Peyer's patch (tissue), 4 donors: ENCODE measurements around the gene C1orf35. TPM values are rescaled to one million over a fixed set of nuclear protein-coding genes. Genes with fewer than 3 reads are reported as not detected.

Experiments used
- DNase-seq, 3 donors: peaks; one replicate each; pipeline ENCODE4 v3.0.0-alpha.2; 2017 to 2019
- H3K27ac ChIP-seq, 4 donors: fragments of 200-600 bp; sonication (generic); one replicate each; pipeline ENCODE4 v1.5.1; 2016 to 2019
- H3K27me3 ChIP-seq, 2 donors: fragments of 200-600 bp; sonication (generic); one replicate each; pipeline ENCODE4 v1.5.1; 2019
- H3K36me3 ChIP-seq, 3 donors: fragments of 200-600 bp; sonication (generic); one replicate each; pipeline ENCODE4 v1.5.1; 2016 to 2019
- H3K4me1 ChIP-seq, 4 donors: fragments of 200-600 bp; sonication (generic); one replicate each; pipeline ENCODE4 v1.5.1; 2016 to 2019
- H3K4me3 ChIP-seq, 4 donors: fragments of 200-600 bp; sonication (generic); 1 replicate in 3 of 4; 2 replicates in 1 of 4; pipeline ENCODE4 v1.5.1; 2016 to 2019; ENCODE audit warnings: mild to moderate bottlenecking in 1 of 4
- H3K9me3 ChIP-seq, 4 donors: fragments of 200-600 bp; sonication (generic); one replicate each; pipeline ENCODE4 v1.5.1; 2016 to 2019; ENCODE audit warnings: mild to moderate bottlenecking in 1 of 4
- POLR2A ChIP-seq, 2 donors: fragments of 450-650 bp; IDR thresholded peaks; one replicate each; pipeline ENCODE4 v1.5.1; 2017; ENCODE audit warnings: antibody characterized with exemption in 2 of 2, mild to moderate bottlenecking in 2 of 2, moderate library complexity in 2 of 2
- total RNA-seq, 4 donors: library from RNA; depleted of rRNA; stranded (reverse); fragments of >200 nt; gene quantifications; one replicate each; pipeline ENCODE4 v1.1.0, GENCODE V29; 2016
- TF ChIP-seq, protein P1 (sequence below), 6 experiments: fragments of 450-650 bp in 4 of 6; fragments of 200-600 bp in 2 of 6; sonication (generic) in 1 of 6; IDR thresholded peaks; one replicate each; pipeline ENCODE4 v1.5.1; 2017 to 2019; ENCODE audit warnings: antibody characterized with exemption in 6 of 6, mild to moderate bottlenecking in 3 of 6, moderate library complexity in 1 of 6

The C1orf35 gene
- total RNA-seq, 4 donors from 2014 or later = 6.0 to 19.8 (median 16.2) TPM

- Histone ChIP-seq H3K4me1 (peaks cover 0 to 24% (median 11%) of the 10 kb centered on the region in 4 donors), H3K27ac (no peak overlapping the region), H3K4me3 (no peak overlapping the region), H3K27me3 (no peaks in the 10 kb centered on the region), H3K36me3 (peaks cover 0 to 21% (median 0%) of the 10 kb centered on the region in 3 donors), H3K9me3 (no peaks in the 10 kb centered on the region)
- peak in 1 of 3 donors; percentile 6 for DNase-seq
- no peak for TF ChIP-seq POLR2A (IDR thresholded peaks at IDR 0.05)
- TF ChIP-seq, protein P1, sequence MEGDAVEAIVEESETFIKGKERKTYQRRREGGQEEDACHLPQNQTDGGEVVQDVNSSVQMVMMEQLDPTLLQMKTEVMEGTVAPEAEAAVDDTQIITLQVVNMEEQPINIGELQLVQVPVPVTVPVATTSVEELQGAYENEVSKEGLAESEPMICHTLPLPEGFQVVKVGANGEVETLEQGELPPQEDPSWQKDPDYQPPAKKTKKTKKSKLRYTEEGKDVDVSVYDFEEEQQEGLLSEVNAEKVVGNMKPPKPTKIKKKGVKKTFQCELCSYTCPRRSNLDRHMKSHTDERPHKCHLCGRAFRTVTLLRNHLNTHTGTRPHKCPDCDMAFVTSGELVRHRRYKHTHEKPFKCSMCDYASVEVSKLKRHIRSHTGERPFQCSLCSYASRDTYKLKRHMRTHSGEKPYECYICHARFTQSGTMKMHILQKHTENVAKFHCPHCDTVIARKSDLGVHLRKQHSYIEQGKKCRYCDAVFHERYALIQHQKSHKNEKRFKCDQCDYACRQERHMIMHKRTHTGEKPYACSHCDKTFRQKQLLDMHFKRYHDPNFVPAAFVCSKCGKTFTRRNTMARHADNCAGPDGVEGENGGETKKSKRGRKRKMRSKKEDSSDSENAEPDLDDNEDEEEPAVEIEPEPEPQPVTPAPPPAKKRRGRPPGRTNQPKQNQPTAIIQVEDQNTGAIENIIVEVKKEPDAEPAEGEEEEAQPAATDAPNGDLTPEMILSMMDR (IDR thresholded peaks at IDR 0.05) = no peak
These were observed 7.4 kb upstream of the C1orf35 start for GRCh38 chr1:228110556-228110955.

GRCh38 chr1:228109962-228110488 lies 6.9 kb upstream of the C1orf35 start:
- Histone ChIP-seq H3K4me3 (peak overlapping the region; percentile 87 to 96 (median 94)), H3K27ac (peak overlapping the region; percentile 91 to 97 (median 92)), H3K36me3 (peaks cover 0 to 22% (median 0%) of the 10 kb centered on the region in 3 donors), H3K4me1 (peaks cover 0 to 24% (median 11%) of the 10 kb centered on the region in 4 donors), H3K9me3 (no peaks in the 10 kb centered on the region), H3K27me3 (no peaks in the 10 kb centered on the region)
- TF ChIP-seq POLR2A (IDR thresholded peaks at IDR 0.05) = no peak
- TF ChIP-seq, protein P1 (IDR thresholded peaks at IDR 0.05) = no peak
- no peak for DNase-seq

DNA sequence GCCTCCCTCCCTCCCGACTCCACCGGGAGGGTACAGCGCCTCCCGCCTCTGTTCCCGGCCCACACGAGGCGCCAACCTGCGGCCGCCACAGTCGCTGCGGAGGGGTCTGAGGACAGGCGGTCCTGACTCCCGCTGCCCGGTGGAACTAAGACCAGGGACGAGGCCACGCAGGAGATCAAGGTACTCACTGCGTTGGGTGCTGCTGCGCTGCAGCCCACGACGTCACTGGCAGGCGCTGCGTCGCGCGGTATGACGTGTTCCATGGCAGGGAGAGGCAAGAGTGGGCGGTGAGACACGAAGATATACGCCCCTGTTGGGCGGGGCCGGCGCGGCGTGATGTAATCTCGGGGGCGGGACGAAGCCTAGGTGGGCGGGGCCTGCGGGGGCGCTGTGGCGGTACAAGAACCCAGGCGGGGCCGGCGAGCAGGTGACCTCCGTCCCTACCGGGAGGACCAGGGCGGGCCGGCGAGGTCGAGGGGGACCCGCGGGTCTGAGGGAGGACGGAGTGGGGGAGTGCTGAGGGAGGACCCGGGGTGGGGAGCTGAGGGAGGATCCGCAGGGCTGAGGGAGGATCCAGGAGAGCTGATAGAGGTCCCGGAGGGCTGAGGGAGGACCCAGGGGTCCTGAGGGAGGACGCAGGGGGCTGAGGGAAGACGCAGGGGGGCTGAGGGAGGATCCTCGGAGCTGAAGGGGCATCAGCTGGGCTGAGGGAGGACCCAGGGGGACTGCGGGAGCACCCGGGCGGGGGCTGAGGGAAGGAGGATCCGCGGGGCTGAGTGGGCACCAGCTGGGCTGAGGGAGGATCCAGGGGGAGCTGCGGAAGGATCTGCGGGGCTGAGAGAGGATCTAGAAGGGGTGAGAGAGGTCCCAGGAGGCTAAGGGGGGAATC lies 6.2 kb upstream of the C1orf35 start, which contains the start of gene MRPL55:
Gene MRPL55 (minus strand): TSS at position 227 of the 889 bp plus-strand sequence. CDS start 1,039 bp downstream, outside the sequence.
- Histone ChIP-seq H3K9me3 (no peaks in the 10 kb centered on the region), H3K4me1 (peaks cover 0 to 24% (median 11%) of the 10 kb centered on the region in 4 donors), H3K27me3 (no peaks in the 10 kb centered on the region), H3K27ac (peak within 1 kb of the TSS; percentile 91 to 97 (median 92)), H3K36me3 (peaks cover 0 to 22% (median 0%) of the 10 kb centered on the region in 3 donors), H3K4me3 (peak within 1 kb of the TSS; percentile 87 to 96 (median 94))
- TF ChIP-seq POLR2A (IDR thresholded peaks at IDR 0.05) = peak; percentile 96
- TF ChIP-seq, protein P1 (IDR thresholded peaks at IDR 0.05) = no peak
- peak; percentile 99 to 100 (median 99) for DNase-seq

- TF ChIP-seq, protein P1 (IDR thresholded peaks at IDR 0.05) = no peak
- TF ChIP-seq POLR2A (IDR thresholded peaks at IDR 0.05) = no peak
- H3K4me3 ChIP-seq = peak overlapping the region; percentile 87 to 96 (median 94)
- DNase-seq = peak in 1 of 3 donors; percentile 13
These were observed 5.6 kb upstream of the C1orf35 start for GRCh38 chr1:228108742-228109072.

GRCh38 chr1:228108055-228108690 lies 5.0 kb upstream of the C1orf35 start:
- peak in 1 of 3 donors; percentile 1 for DNase-seq
- TF ChIP-seq, protein P1 (IDR thresholded peaks at IDR 0.05) = no peak
- no peak for TF ChIP-seq POLR2A (IDR thresholded peaks at IDR 0.05)
- Histone ChIP-seq H3K9me3 (no peaks in the 10 kb centered on the region), H3K36me3 (peaks cover 0 to 22% (median 0%) of the 10 kb centered on the region in 3 donors), H3K4me3 (peak overlapping the region; percentile 87 to 96 (median 94)), H3K27me3 (no peaks in the 10 kb centered on the region), H3K27ac (peak overlapping the region; percentile 91 to 97 (median 92)), H3K4me1 (peaks cover 0 to 33% (median 13%) of the 10 kb centered on the region in 4 donors)

More at GRCh38 chr1:228108742-228109072, 5.6 kb upstream of the C1orf35 start:
- no peaks in the 10 kb centered on the region for H3K27me3 ChIP-seq
- H3K9me3 ChIP-seq = no peaks in the 10 kb centered on the region
- peak overlapping the region; percentile 91 to 97 (median 92) for H3K27ac ChIP-seq
- H3K4me1 ChIP-seq = peaks cover 0 to 30% (median 12%) of the 10 kb centered on the region in 4 donors
- peaks cover 0 to 22% (median 0%) of the 10 kb centered on the region in 3 donors for H3K36me3 ChIP-seq
